Measurements from ENCODE around the gene PKDCC. TPM values are rescaled to one million over a fixed set of nuclear protein-coding genes. Genes with fewer than 3 reads are reported as not detected.

The PKDCC gene
- total and polyA plus RNA-seq, 2 of the 13 experiments (the other 11 are each of a cell fraction or from before 2014, with no cell fraction given), result 52.6 to 58.8 TPM

GRCh38 chr2:42061839-42062238 lies 14.0 kb downstream of the PKDCC start:
- ChIA-PET POLR2A (interaction anchor here (0.9 to 11.8 kb wide), 4 partner anchors 9 to 214 kb away, joined by 3 to 203 read pairs (median 18); partner anchors contain the start of gene PKDCC), CTCF (ENCODE audit: low intra/inter-chr PET ratio, low total read pairs) (no interaction called here)
- no peaks in the 10 kb centered on the region for H4K20me1 ChIP-seq (ENCODE audit: insufficient read depth, low read length)
- WGBS (ENCODE audit: low lambda C conversion rate), result 50% methylated on average over 1 of the region's 1 CpG
- FAIRE-seq (no peak), DNase-seq (ENCODE audit: low spot score) (no peak), ATAC-seq (no peak)
- no peak overlapping the region for H2AFZ ChIP-seq (ENCODE audit: low read length)
- intact Hi-C loops (cut with micrococcal nuclease; ENCODE audit: unreplicated experiment) (no loop called here), in situ Hi-C loops (cut with HindIII; ENCODE audit: extremely low pct_ligation_motif_present, low pct_unique_long_range_greater_than_20kb) (no loop called here)
- peaks cover 66% of the 10 kb centered on the region for H3K4me1 ChIP-seq (ENCODE audit: insufficient read depth, low read length)
- H3K4me2 ChIP-seq (ENCODE audit: low read depth, low read length), result peak overlapping the region; percentile 50
- no peaks in the 10 kb centered on the region for H3K79me2 ChIP-seq (ENCODE audit: insufficient read depth, low read length)
- no peak overlapping the region for H3K9ac ChIP-seq (ENCODE audit: insufficient read depth, low read depth, low read length)
- no peak overlapping the region for H3K4me3 ChIP-seq (replicated peaks in 1 of 3; ENCODE audit: insufficient read depth in 1 of 3, low read depth in 2 of 3, low read length in 3 of 3)
- no peaks in the 10 kb centered on the region for H3K27me3 ChIP-seq (ENCODE audit: control insufficient read depth in 1 of 2, insufficient read depth in 2 of 2, low read length in 2 of 2)
- H3K36me3 ChIP-seq (replicated peaks in 1 of 2; ENCODE audit: control insufficient read depth in 1 of 2, insufficient read depth in 2 of 2, low read length in 2 of 2), result peaks cover 18 to 23% of the 10 kb centered on the region in 2 experiments
- no peak overlapping the region for H3K27ac ChIP-seq (ENCODE audit: extremely low read length, insufficient read depth, low read length)
- no peaks in the 10 kb centered on the region for H3K9me3 ChIP-seq (ENCODE audit: low read length)
- no TSS peak for BruUV-seq (replicated peaks)
- TF ChIP-seq ZNF766 (CRISPR knock-in tag; IDR thresholded peaks at IDR 0.05; ENCODE audit: borderline replicate concordance) (no peak), ZNF337 (CRISPR knock-in tag; IDR thresholded peaks at IDR 0.05; ENCODE audit: borderline replicate concordance, low read depth) (no peak), ZNF143 (CRISPR knock-in tag; IDR thresholded peaks at IDR 0.05) (no peak), RBM39 (IDR thresholded peaks at IDR 0.05; ENCODE audit: low read depth, low read length, poor library complexity, severe bottlenecking) (no peak), ZNF7 (CRISPR knock-in tag; IDR thresholded peaks at IDR 0.05) (no peak), ZNF839 (CRISPR knock-in tag; IDR thresholded peaks at IDR 0.05; ENCODE audit: borderline replicate concordance) (no peak), TCF12 (IDR thresholded peaks at IDR 0.05) (no peak), TCF12 (CRISPR knock-in tag; IDR thresholded peaks at IDR 0.05) (no peak), PHF21A (CRISPR knock-in tag; IDR thresholded peaks at IDR 0.05) (no peak), ZFP90 (CRISPR knock-in tag; IDR thresholded peaks at IDR 0.05; ENCODE audit: borderline replicate concordance) (no peak)

Measured in HepG2 (cell line).